ENCODE measurements around the gene MYO1A.

Gene MYO1A

DNA sequence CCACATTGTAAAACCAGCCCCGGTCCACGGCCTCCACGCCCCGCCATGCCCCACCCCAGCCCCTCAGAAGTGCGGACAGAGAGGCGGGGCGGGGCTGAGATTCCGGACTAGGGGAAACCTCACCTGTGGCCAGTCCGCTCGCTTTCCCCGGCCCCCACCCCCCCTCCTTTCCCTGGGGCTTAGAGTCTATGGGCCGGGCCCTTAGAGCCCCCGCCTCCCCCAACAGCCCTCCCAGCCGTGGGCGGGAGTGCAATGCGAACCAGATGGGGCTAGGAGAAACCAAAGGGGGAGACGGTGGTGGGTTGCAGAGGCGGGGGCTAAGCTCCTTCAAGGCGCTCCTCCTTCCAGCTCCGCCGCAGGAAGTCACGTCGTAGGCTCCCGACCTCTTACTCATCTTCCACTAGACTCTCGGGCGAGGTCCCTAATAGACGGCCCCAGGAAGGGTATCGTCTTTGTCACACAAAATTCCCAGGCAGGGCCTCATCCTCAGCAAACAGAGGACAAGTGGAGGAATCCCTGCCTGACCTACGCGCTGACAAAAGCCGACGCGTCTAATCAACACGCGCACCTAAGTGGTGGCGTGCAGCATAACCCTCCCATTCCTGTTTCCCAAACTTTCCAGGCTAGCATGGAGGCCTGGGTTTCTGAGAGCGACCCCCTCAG lies 37.9 kb upstream of the MYO1A start:
- Histone ChIP-seq H2AFZ (ENCODE audit: low read length) (peak overlapping the region; percentile 86), H3K4me1 (ENCODE audit: low read length) (peaks cover 6% of the 10 kb centered on the region; the same call in 1 of the 2 replicates)
- TF ChIP-seq EZH2phosphoT487 (IDR thresholded peaks at IDR 0.05; ENCODE audit: low read length), result no peak
- TF ChIP-seq, protein P1, sequence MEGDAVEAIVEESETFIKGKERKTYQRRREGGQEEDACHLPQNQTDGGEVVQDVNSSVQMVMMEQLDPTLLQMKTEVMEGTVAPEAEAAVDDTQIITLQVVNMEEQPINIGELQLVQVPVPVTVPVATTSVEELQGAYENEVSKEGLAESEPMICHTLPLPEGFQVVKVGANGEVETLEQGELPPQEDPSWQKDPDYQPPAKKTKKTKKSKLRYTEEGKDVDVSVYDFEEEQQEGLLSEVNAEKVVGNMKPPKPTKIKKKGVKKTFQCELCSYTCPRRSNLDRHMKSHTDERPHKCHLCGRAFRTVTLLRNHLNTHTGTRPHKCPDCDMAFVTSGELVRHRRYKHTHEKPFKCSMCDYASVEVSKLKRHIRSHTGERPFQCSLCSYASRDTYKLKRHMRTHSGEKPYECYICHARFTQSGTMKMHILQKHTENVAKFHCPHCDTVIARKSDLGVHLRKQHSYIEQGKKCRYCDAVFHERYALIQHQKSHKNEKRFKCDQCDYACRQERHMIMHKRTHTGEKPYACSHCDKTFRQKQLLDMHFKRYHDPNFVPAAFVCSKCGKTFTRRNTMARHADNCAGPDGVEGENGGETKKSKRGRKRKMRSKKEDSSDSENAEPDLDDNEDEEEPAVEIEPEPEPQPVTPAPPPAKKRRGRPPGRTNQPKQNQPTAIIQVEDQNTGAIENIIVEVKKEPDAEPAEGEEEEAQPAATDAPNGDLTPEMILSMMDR (IDR thresholded peaks at IDR 0.05; ENCODE audit: low read length), result no peak
- no peak for TF ChIP-seq EZH2 (optimal IDR thresholded peaks at IDR 0.05; ENCODE audit: low read depth, low read length)

DNA sequence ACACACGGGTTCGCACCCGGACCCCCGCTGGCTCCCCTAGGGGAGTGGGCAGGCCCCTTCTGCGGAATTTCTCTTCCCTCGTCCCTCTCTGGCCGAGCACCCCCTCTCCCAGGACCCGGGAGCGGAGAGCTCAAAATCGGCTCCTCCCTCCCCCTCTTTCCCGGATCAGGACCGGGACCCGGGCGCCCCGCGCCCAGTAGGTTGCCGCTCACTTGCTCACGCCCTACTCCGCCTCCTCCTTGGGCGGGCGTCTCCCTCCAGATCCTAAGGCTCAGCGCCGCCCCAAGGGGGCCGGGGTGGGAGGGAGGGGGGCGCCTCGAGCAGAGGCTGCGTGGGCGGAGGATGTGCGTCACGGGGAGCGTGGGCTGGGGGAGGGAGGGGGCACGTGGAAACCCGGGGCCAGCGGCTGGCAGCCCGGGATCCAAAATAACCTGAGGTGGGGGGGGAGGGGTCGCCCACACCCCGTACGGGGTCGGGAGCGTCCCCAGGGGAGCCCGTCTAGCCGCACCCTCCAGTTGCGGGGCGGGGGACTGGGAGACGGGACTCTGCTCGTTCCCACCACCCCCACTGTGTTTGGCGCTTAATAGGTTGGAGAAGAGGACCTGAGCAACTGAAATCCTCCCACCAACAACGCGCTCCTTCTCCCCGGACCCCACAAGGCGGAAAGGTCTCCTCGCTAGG lies 37.2 kb upstream of the MYO1A start:
- Histone ChIP-seq H3K27ac (ENCODE audit: low read length) (peak overlapping the region; percentile 88), H3K36me3 (replicated peaks; ENCODE audit: insufficient read depth, low read length) (no peaks in the 10 kb centered on the region), H3K9me3 (replicated peaks; ENCODE audit: insufficient read depth, low read length) (no peaks in the 10 kb centered on the region), H4K20me1 (ENCODE audit: insufficient read depth, low read length) (no peaks in the 10 kb centered on the region), H3K9ac (ENCODE audit: low read length) (peak overlapping the region; percentile 89), H2AFZ (ENCODE audit: low read length) (peak overlapping the region; percentile 86), H3K4me3 (ENCODE audit: low read length) (peak overlapping the region; percentile 81), H3K79me2 (ENCODE audit: low read length) (no peaks in the 10 kb centered on the region), H3K27me3 (replicated peaks; ENCODE audit: insufficient read depth, low read length) (no peaks in the 10 kb centered on the region), H3K4me1 (ENCODE audit: low read length) (peaks cover 6% of the 10 kb centered on the region; the same call in 1 of the 2 replicates), H3K4me2 (ENCODE audit: low read depth, low read length) (peak overlapping the region; percentile 98), H3K9me2 (replicated peaks; ENCODE audit: insufficient read depth, low read length) (no peaks in the 10 kb centered on the region), H3F3A (ENCODE audit: insufficient read depth, low read length) (peaks cover 19% of the 10 kb centered on the region)
- no peak for TF ChIP-seq EZH2 (optimal IDR thresholded peaks at IDR 0.05; ENCODE audit: low read depth, low read length)
- peak; percentile 59 for DNase-seq

More for the DNA sequence above, 37.9 kb upstream of the MYO1A start:
- H3K4me2 ChIP-seq (ENCODE audit: low read depth, low read length), result peak overlapping the region; percentile 98
- H3K27me3 ChIP-seq (replicated peaks; ENCODE audit: insufficient read depth, low read length), result no peaks in the 10 kb centered on the region
- peak overlapping the region; percentile 81 for H3K4me3 ChIP-seq (ENCODE audit: low read length)
- H4K20me1 ChIP-seq (ENCODE audit: insufficient read depth, low read length), result no peaks in the 10 kb centered on the region
- peak overlapping the region; percentile 77 for H3K9ac ChIP-seq (ENCODE audit: low read length)
- H3K27ac ChIP-seq (ENCODE audit: low read length), result peak overlapping the region; percentile 88
- no peaks in the 10 kb centered on the region for H3K79me2 ChIP-seq (ENCODE audit: low read length)
- no peaks in the 10 kb centered on the region for H3K36me3 ChIP-seq (replicated peaks; ENCODE audit: insufficient read depth, low read length)
- peaks cover 19% of the 10 kb centered on the region for H3F3A ChIP-seq (ENCODE audit: insufficient read depth, low read length)
- H3K9me2 ChIP-seq (replicated peaks; ENCODE audit: insufficient read depth, low read length), result no peaks in the 10 kb centered on the region
- DNase-seq, result peak; percentile 80
- no peaks in the 10 kb centered on the region for H3K9me3 ChIP-seq (replicated peaks; ENCODE audit: insufficient read depth, low read length)

DNA sequence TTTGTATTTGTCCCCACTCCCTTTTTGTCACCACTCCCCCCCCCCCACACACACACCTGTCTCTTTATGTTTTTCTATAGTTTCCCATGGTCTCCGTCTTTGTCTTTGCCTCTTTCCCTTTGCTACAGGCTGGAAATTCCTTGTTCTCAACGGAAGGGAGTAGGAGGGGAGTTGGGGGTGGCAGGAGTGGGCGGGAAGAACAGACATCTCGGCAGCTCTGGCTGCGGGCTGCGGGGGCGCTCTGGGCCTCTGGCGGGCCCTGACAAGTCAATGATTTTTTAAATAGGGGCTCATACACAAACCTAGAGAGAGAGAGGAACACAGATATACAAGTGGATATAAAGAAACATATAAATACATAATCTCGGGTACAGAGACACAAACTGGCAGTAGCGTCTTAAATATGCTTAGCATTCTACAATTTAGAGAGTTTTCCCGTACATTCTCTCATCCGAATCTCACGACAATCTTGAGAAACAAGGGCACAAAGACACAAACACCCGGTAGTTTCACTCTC lies 36.6 kb upstream of the MYO1A start:
- DNase-seq, result peak; percentile 53
- H2AFZ ChIP-seq (ENCODE audit: low read length), result peak overlapping the region; percentile 80

More for the DNA sequence above, 36.6 kb upstream of the MYO1A start:
- Histone ChIP-seq H3K4me3 (ENCODE audit: low read length) (peak overlapping the region; percentile 81), H3K9ac (ENCODE audit: low read length) (peak overlapping the region; percentile 89), H3K4me2 (ENCODE audit: low read depth, low read length) (peak overlapping the region; percentile 98), H3F3A (ENCODE audit: insufficient read depth, low read length) (peaks cover 19% of the 10 kb centered on the region), H3K9me3 (replicated peaks; ENCODE audit: insufficient read depth, low read length) (no peaks in the 10 kb centered on the region), H3K4me1 (ENCODE audit: low read length) (peaks cover 6% of the 10 kb centered on the region; the same call in 1 of the 2 replicates), H3K27me3 (replicated peaks; ENCODE audit: insufficient read depth, low read length) (no peaks in the 10 kb centered on the region), H3K27ac (ENCODE audit: low read length) (peak overlapping the region; percentile 88), H3K79me2 (ENCODE audit: low read length) (no peaks in the 10 kb centered on the region), H3K9me2 (replicated peaks; ENCODE audit: insufficient read depth, low read length) (no peaks in the 10 kb centered on the region), H3K36me3 (replicated peaks; ENCODE audit: insufficient read depth, low read length) (no peaks in the 10 kb centered on the region), H4K20me1 (ENCODE audit: insufficient read depth, low read length) (no peaks in the 10 kb centered on the region)
- TF ChIP-seq EZH2phosphoT487 (IDR thresholded peaks at IDR 0.05; ENCODE audit: low read length), result no peak
- TF ChIP-seq EZH2 (optimal IDR thresholded peaks at IDR 0.05; ENCODE audit: low read depth, low read length), result no peak
- TF ChIP-seq, protein P1 (IDR thresholded peaks at IDR 0.05; ENCODE audit: low read length), result peak; percentile 53

Data from MM.1S (cell line).